HEK293 (cell line): ENCODE results near the gene RAB39A.

Source experiments
- CTCF ChIA-PET: fragments of 350-600 bp; formaldehyde crosslinking; extraction: SDS; loops from one replicate; lab custom pipeline; 2021; ENCODE audit warnings: antibody characterized with exemption; lab: Yijun Ruan, JAX
- POLR2A ChIA-PET: fragments of 300-600 bp; formaldehyde crosslinking; extraction: SDS; loops from one replicate; lab custom pipeline; 2020; ENCODE audit warnings: antibody characterized with exemption, inconsistent platforms; lab: Yijun Ruan, JAX
- H3K27ac ChIP-seq: fragments of 200-500 bp; sonication (Bioruptor generic); 2 replicates; pipeline ENCODE4 v1.5.1; 2014; ENCODE audit warnings: low read depth, low read length, control low read depth, inconsistent platforms; ENCODE audit errors: extremely low read depth
- H3K36me3 ChIP-seq, 2 experiments: fragments of 200-500 bp in 1 of 2; sonication (Bioruptor generic) in 1 of 2; 1 replicate in 1 of 2; 2 replicates in 1 of 2; pipeline ENCODE4 v1.5.1; 2014 to 2017; ENCODE audit warnings: inconsistent platforms in 2 of 2, low read length in 2 of 2; ENCODE audit not compliant: control insufficient read depth in 2 of 2, insufficient read depth in 1 of 2
- H3K4me1 ChIP-seq: fragments of 200-500 bp; sonication (Bioruptor generic); 2 replicates; pipeline ENCODE4 v1.5.1; 2014; ENCODE audit warnings: mild to moderate bottlenecking, low read length, inconsistent platforms; ENCODE audit not compliant: control insufficient read depth, insufficient read depth
- H3K4me3 ChIP-seq: 2 replicates; pipeline ENCODE4 v1.5.1; 2011; ENCODE audit warnings: low read depth, mild to moderate bottlenecking, control low read depth, low read length, moderate library complexity
- H3K9me3 ChIP-seq: fragments of 200-500 bp; sonication (Bioruptor generic); 2 replicates; pipeline ENCODE4 v1.5.1; 2014; ENCODE audit warnings: low read depth, low read length, inconsistent platforms; ENCODE audit not compliant: control insufficient read depth, insufficient read depth
- GLIS1 ChIP-seq: fragments of 450-650 bp; formaldehyde crosslinking; IDR thresholded peaks from 2 replicates; pipeline ENCODE4 v1.5.1; 2016; ENCODE audit warnings: missing biosample characterization, missing genetic modification characterization
- SALL2 ChIP-seq: fragments of 450-650 bp; formaldehyde crosslinking; IDR thresholded peaks from 2 replicates; pipeline ENCODE4 v1.5.0; 2017; ENCODE audit warnings: missing biosample characterization, mild to moderate bottlenecking, missing genetic modification characterization, borderline replicate concordance
- ZBTB17 ChIP-seq: fragments of 450-650 bp; formaldehyde crosslinking; IDR thresholded peaks from 2 replicates; pipeline ENCODE4 v1.5.1; 2016; ENCODE audit warnings: missing biosample characterization, missing genetic modification characterization
- ZFP69B ChIP-seq: fragments of 450-650 bp; formaldehyde crosslinking; IDR thresholded peaks from 2 replicates; pipeline ENCODE4 v1.5.1; 2016; ENCODE audit warnings: missing biosample characterization, missing genetic modification characterization
- ZNF10 ChIP-seq: fragments of 450-650 bp; formaldehyde crosslinking; IDR thresholded peaks from 2 replicates; pipeline ENCODE4 v1.5.1; 2017; ENCODE audit warnings: missing biosample characterization, missing genetic modification characterization
- ZNF121 ChIP-seq: fragments of 450-650 bp; formaldehyde crosslinking; IDR thresholded peaks from 2 replicates; pipeline ENCODE4 v1.5.1; 2016; ENCODE audit warnings: missing biosample characterization, missing genetic modification characterization
- ZNF132 ChIP-seq: fragments of 450-650 bp; formaldehyde crosslinking; IDR thresholded peaks from 2 replicates; pipeline ENCODE4 v1.5.1; 2017; ENCODE audit warnings: missing biosample characterization, missing genetic modification characterization, borderline replicate concordance
- ZNF175 ChIP-seq: fragments of 450-650 bp; formaldehyde crosslinking; IDR thresholded peaks from 2 replicates; pipeline ENCODE4 v1.5.1; 2016; ENCODE audit warnings: missing biosample characterization, missing genetic modification characterization
- ZNF2 ChIP-seq: fragments of 450-650 bp; formaldehyde crosslinking; IDR thresholded peaks from 2 replicates; pipeline ENCODE4 v1.5.1; 2016; ENCODE audit warnings: missing biosample characterization, missing genetic modification characterization
- ZNF366 ChIP-seq: fragments of 450-650 bp; formaldehyde crosslinking; conservative IDR thresholded peaks from 2 replicates; pipeline ENCODE4 v1.5.1; 2016; ENCODE audit warnings: missing biosample characterization, missing genetic modification characterization
- ZNF394 ChIP-seq: fragments of 450-650 bp; formaldehyde crosslinking; IDR thresholded peaks from 2 replicates; pipeline ENCODE4 v1.5.1; 2016; ENCODE audit warnings: missing biosample characterization, missing genetic modification characterization, mild to moderate bottlenecking, moderate library complexity, borderline replicate concordance
- ZNF530 ChIP-seq: fragments of 450-650 bp; formaldehyde crosslinking; IDR thresholded peaks from 2 replicates; pipeline ENCODE4 v1.5.1; 2016; ENCODE audit warnings: low read depth, missing biosample characterization, missing genetic modification characterization
- ZNF654 ChIP-seq: fragments of 450-650 bp; formaldehyde crosslinking; IDR thresholded peaks from 2 replicates; pipeline ENCODE4 v1.5.1; 2016; ENCODE audit warnings: low read depth, missing biosample characterization, missing genetic modification characterization
- ZNF792 ChIP-seq: fragments of 450-650 bp; formaldehyde crosslinking; IDR thresholded peaks from 2 replicates; pipeline ENCODE4 v1.5.1; 2016; ENCODE audit warnings: missing biosample characterization, missing genetic modification characterization
- TF ChIP-seq, protein P1 (sequence below): fragments of 450-650 bp; IDR thresholded peaks from 2 replicates; pipeline ENCODE4 v1.5.1; 2018; ENCODE audit warnings: missing biosample characterization, mild to moderate bottlenecking, missing genetic modification characterization
- TF ChIP-seq, protein P2 (sequence below): fragments of 450-650 bp; formaldehyde crosslinking; IDR thresholded peaks from 2 replicates; pipeline ENCODE4 v1.5.1; 2016; ENCODE audit warnings: missing biosample characterization, missing genetic modification characterization
- TF ChIP-seq, protein P3 (sequence below): fragments of 450-650 bp; formaldehyde crosslinking; IDR thresholded peaks from 2 replicates; pipeline ENCODE4 v1.5.1; 2016; ENCODE audit warnings: missing biosample characterization, missing genetic modification characterization

RAB39A gene

DNA sequence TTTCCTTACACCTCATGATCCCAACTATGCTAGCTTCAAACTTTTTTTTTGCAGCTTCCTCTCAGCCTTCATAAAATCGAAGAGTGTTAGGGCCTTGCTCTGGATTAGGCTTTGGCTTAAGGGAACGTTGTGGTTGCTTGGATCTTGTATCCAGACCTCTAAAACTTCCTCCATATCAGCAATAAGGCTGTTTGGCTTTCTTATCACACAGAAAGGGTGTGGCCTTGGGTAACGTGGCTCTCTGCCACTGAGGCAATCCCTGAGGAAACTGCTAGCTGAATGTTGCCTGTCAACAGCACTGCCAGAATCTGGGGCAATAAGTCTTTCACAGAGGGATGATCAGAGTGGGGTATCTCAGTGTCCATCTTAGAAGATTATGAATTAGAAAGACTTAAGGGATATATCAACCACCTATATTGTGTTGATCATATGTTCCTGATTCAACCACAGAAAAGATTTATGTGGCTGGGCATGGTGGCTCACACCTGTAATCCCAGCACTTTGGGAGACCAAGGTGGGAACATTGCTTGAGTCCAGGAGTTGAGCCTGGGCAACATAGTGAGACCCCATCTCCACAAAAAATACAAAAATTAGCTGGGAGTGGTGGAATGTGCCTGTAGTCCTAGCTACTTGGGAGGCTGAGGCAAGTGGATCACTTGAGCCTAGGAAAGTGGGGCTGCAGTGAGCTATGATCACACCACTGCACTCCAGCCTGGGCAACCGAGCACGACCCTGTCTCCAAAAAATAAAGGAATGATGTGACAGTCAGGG, 67.9 kb downstream of the RAB39A start:
- Histone ChIP-seq H3K4me3 (no peak overlapping the region), H3K4me1 (no peaks in the 10 kb centered on the region), H3K9me3 (no peaks in the 10 kb centered on the region), H3K27ac (no peak overlapping the region), H3K36me3 (no peaks in the 10 kb centered on the region)
- ChIA-PET CTCF (interaction anchor here (0.6 to 4.8 kb wide), 4 partner anchors 13 to 148 kb away, joined by 3 to 31 read pairs (median 4); partner anchors contain the start of gene CUL5), POLR2A (no interaction called here)
- TF ChIP-seq ZFP69B (tag by site-specific recombination) (no peak), ZNF121 (tag by site-specific recombination) (peak; percentile 75)

DNA sequence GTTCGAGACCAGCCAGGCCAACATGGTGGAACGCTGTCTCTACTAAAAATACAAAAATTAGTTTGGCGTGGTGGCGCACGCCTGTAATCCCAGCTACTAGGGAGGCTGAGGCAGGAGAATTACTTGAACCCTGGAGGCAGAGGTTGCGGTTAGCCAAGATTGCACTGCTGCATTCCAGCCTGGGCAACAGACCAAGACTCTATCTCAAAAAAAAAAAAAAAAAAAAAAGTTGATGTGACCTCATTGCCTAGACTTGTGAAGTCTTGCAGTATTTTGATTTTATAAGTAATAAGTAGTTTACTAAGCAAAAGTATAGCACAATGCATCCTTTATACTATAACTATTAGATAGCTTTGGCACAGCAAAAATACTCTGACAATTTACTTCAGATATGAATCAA, 70.5 kb downstream of the RAB39A start:
- no peak overlapping the region for H3K27ac ChIP-seq
- CTCF ChIA-PET, result interaction anchor here (0.6 to 4.8 kb wide), 5 partner anchors 8 to 274 kb away, joined by 3 to 31 read pairs (median 4); partner anchors contain the start of gene CUL5
- H3K36me3 ChIP-seq, result no peaks in the 10 kb centered on the region
- no peak for TF ChIP-seq ZNF175 (tag by site-specific recombination)
- TF ChIP-seq GLIS1, result no peak
- TF ChIP-seq, protein P1, sequence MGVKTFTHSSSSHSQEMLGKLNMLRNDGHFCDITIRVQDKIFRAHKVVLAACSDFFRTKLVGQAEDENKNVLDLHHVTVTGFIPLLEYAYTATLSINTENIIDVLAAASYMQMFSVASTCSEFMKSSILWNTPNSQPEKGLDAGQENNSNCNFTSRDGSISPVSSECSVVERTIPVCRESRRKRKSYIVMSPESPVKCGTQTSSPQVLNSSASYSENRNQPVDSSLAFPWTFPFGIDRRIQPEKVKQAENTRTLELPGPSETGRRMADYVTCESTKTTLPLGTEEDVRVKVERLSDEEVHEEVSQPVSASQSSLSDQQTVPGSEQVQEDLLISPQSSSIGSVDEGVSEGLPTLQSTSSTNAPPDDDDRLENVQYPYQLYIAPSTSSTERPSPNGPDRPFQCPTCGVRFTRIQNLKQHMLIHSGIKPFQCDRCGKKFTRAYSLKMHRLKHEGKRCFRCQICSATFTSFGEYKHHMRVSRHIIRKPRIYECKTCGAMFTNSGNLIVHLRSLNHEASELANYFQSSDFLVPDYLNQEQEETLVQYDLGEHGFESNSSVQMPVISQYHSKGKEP (tag by site-specific recombination), result no peak
- TF ChIP-seq SALL2 (tag by site-specific recombination), result no peak
- no peak for TF ChIP-seq ZNF394 (tag by site-specific recombination)
- POLR2A ChIA-PET, result no interaction called here
- H3K4me3 ChIP-seq, result no peak overlapping the region
- H3K4me1 ChIP-seq, result no peaks in the 10 kb centered on the region
- H3K9me3 ChIP-seq, result no peaks in the 10 kb centered on the region

DNA sequence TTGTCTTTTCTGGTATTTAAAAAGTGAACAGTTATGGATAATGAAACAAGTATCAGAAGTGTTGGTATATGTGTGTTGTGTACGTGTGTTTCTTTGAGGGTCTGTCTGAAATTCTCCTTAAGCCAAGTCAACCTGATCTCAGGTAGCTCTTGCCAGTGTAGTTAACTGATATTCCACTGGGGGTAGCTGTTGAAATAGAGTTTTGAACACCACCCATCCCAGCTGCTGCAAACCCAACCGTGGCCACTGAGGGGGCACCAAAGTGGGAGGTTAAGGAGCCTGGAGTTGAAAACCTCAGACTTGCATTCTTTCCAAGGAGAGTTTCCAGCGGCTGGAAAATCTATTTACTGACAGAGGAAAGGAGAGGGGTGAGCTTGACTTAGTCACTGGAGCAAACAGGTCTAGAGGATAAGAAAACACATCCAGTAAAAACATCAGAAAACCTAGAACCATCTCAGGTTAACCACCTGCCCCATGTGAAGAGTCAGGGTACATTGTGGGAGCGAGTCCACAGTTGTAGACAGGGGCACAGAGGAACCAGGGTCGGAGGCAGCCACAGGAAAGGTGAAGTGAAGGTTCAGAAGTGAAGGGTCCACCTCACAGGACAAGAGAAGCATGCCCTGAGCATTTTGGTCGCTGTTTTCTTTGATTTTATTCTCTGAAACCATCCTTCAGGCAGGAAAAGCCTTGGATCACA, 71.7 kb downstream of the RAB39A start:
- no peak for TF ChIP-seq ZBTB17 (tag by site-specific recombination)
- peak; percentile 78 for TF ChIP-seq ZNF654 (tag by site-specific recombination)
- TF ChIP-seq, protein P2, sequence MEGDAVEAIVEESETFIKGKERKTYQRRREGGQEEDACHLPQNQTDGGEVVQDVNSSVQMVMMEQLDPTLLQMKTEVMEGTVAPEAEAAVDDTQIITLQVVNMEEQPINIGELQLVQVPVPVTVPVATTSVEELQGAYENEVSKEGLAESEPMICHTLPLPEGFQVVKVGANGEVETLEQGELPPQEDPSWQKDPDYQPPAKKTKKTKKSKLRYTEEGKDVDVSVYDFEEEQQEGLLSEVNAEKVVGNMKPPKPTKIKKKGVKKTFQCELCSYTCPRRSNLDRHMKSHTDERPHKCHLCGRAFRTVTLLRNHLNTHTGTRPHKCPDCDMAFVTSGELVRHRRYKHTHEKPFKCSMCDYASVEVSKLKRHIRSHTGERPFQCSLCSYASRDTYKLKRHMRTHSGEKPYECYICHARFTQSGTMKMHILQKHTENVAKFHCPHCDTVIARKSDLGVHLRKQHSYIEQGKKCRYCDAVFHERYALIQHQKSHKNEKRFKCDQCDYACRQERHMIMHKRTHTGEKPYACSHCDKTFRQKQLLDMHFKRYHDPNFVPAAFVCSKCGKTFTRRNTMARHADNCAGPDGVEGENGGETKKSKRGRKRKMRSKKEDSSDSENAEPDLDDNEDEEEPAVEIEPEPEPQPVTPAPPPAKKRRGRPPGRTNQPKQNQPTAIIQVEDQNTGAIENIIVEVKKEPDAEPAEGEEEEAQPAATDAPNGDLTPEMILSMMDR (tag by site-specific recombination), result peak; percentile 67
- 0 out of 2 replicates have a peak, but pooled peaks have one; percentile 9 for TF ChIP-seq GLIS1
- TF ChIP-seq ZNF2 (tag by site-specific recombination), result peak; percentile 79
- Histone ChIP-seq H3K4me1 (no peaks in the 10 kb centered on the region), H3K4me3 (no peak overlapping the region), H3K9me3 (no peaks in the 10 kb centered on the region), H3K36me3 (no peaks in the 10 kb centered on the region), H3K27ac (no peak overlapping the region)
- ChIA-PET POLR2A (no interaction called here), CTCF (interaction anchor here (0.5 to 4.8 kb wide), 13 partner anchors 9 to 656 kb away, joined by 3 to 31 read pairs (median 4); partner anchors contain the start of gene CUL5)

DNA sequence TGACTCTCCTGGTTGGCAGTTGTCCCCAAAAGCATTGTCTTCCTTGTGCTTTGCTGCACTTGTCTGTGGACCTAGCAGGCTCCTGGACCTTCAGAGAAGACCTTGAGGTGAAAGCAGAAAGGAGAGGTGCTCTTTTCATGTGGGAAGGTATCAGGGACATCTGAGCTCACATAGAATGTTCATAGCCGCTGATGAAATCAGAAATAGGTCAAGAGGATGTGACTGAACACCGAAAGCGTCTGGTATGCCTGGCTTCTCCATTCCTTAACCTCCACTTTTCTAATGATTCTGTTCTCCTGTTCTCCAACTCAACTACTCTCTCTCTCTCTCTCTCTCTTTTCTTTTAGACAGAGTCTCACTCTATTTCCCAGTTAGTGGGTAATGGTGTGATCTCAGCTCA, 74.2 kb downstream of the RAB39A start:
- POLR2A ChIA-PET, result no interaction called here
- TF ChIP-seq ZNF366 (tag by site-specific recombination) (no peak), ZNF792 (tag by site-specific recombination) (no peak), ZNF10 (tag by site-specific recombination) (no peak), ZNF132 (no peak), ZNF530 (tag by site-specific recombination) (no peak)
- TF ChIP-seq, protein P3, sequence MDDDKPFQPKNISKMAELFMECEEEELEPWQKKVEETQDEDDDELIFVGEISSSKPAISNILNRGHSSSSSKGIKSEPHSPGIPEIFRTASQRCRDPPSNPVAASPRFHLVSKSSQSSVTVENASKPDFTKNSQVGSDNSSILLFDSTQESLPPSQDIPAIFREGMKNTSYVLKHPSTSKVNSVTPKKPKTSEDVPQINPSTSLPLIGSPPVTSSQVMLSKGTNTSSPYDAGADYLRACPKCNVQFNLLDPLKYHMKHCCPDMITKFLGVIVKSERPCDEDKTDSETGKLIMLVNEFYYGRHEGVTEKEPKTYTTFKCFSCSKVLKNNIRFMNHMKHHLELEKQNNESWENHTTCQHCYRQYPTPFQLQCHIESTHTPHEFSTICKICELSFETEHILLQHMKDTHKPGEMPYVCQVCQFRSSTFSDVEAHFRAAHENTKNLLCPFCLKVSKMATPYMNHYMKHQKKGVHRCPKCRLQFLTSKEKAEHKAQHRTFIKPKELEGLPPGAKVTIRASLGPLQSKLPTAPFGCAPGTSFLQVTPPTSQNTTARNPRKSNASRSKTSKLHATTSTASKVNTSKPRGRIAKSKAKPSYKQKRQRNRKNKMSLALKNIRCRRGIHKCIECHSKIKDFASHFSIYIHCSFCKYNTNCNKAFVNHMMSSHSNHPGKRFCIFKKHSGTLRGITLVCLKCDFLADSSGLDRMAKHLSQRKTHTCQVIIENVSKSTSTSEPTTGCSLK (tag by site-specific recombination), result no peak

More for the DNA sequence above, 74.2 kb downstream of the RAB39A start:
- Histone ChIP-seq H3K36me3 (no peaks in the 10 kb centered on the region), H3K27ac (no peak overlapping the region), H3K4me1 (no peaks in the 10 kb centered on the region), H3K9me3 (no peaks in the 10 kb centered on the region), H3K4me3 (no peak overlapping the region)
- CTCF ChIA-PET, result interaction anchor here (0.6 kb wide), 2 partner anchors 42 to 292 kb away, joined by 3 read pairs; no protein-coding TSS in a partner anchor
